Glomerular visceral epithelial cell (primary cell): Measurements from ENCODE around the gene FAIM2.

Experiments
- DNase-seq: peaks from one replicate; pipeline ENCODE4 v3.0.0-alpha.2; 2016; ENCODE audit errors: extremely low spot score

The FAIM2 gene

GRCh38 chr12:49917788-49918173 is 14.1 kb upstream of the FAIM2 start:
- no peak for DNase-seq

- DNase-seq: no peak
These were observed 13.6 kb upstream of the FAIM2 start for GRCh38 chr12:49917166-49917787.

- DNase-seq: no peak
These were observed 12.6 kb upstream of the FAIM2 start for GRCh38 chr12:49916129-49916919.

GRCh38 chr12:49912345-49913255 is 8.9 kb upstream of the FAIM2 start:
- DNase-seq: no peak

GRCh38 chr12:49911213-49911605 is 7.5 kb upstream of the FAIM2 start:
- no peak for DNase-seq

- no peak for DNase-seq
These were observed 6.9 kb upstream of the FAIM2 start for GRCh38 chr12:49910331-49911212.

GRCh38 chr12:49909826-49910225 is 6.1 kb upstream of the FAIM2 start:
- DNase-seq: peak; percentile 16

- DNase-seq: no peak
These were observed 5.7 kb upstream of the FAIM2 start for GRCh38 chr12:49909356-49909755.

- DNase-seq: no peak
These were observed 3.7 kb upstream of the FAIM2 start for GRCh38 chr12:49907352-49907751.

- no peak for DNase-seq
These were observed 2.1 kb upstream of the FAIM2 start for GRCh38 chr12:49905718-49906314.

GRCh38 chr12:49904601-49905000 is 901 bp upstream of the FAIM2 start:
- DNase-seq: no peak

GRCh38 chr12:49903351-49903699 is 375 bp downstream of the FAIM2 start:
- DNase-seq: no peak

- no peak for DNase-seq
These were observed 1.0 kb downstream of the FAIM2 start for GRCh38 chr12:49902399-49903350.

GRCh38 chr12:49901986-49902385 is 1.7 kb downstream of the FAIM2 start:
- DNase-seq: no peak

GRCh38 chr12:49901026-49901425 is 2.7 kb downstream of the FAIM2 start:
- DNase-seq: no peak

- no peak for DNase-seq
These were observed 3.3 kb downstream of the FAIM2 start for GRCh38 chr12:49900371-49900770.

- no peak for DNase-seq
These were observed 3.8 kb downstream of the FAIM2 start for GRCh38 chr12:49899921-49900320.

- no peak for DNase-seq
These were observed 4.3 kb downstream of the FAIM2 start for GRCh38 chr12:49899286-49899843.

- DNase-seq: no peak
These were observed 6.4 kb downstream of the FAIM2 start for GRCh38 chr12:49897276-49897675.

- no peak for DNase-seq
These were observed 7.9 kb downstream of the FAIM2 start for GRCh38 chr12:49895773-49896172.
